Mucosa of stomach (tissue), 1 donor: ENCODE results near the gene ADCYAP1.
"Not testable (repeated sequence)": the region's sequence is repeated elsewhere in the genome, so short reads cannot be mapped to it uniquely, and the experiment has no call there.

Experiments
- H3K27me3 ChIP-seq: one replicate; pipeline ENCODE4 v1.7.0; 2013; ENCODE audit warnings: mild to moderate bottlenecking, low read length; ENCODE audit not compliant: control insufficient read depth, insufficient read depth
- H3K36me3 ChIP-seq: one replicate; pipeline ENCODE4 v1.7.0; 2013; ENCODE audit warnings: low read length; ENCODE audit not compliant: control insufficient read depth, insufficient read depth
- H3K4me1 ChIP-seq: one replicate; pipeline ENCODE4 v1.7.0; 2013; ENCODE audit warnings: mild to moderate bottlenecking, low read length; ENCODE audit not compliant: control insufficient read depth, insufficient read depth
- H3K4me3 ChIP-seq: one replicate; pipeline ENCODE4 v1.7.0; 2013; ENCODE audit warnings: low read length
- H3K9ac ChIP-seq: one replicate; pipeline ENCODE4 v1.7.0; 2013; ENCODE audit warnings: mild to moderate bottlenecking, low read length, moderate library complexity
- H3K9me3 ChIP-seq: one replicate; pipeline ENCODE4 v1.7.0; 2013; ENCODE audit warnings: mild to moderate bottlenecking, low read length, moderate library complexity; ENCODE audit not compliant: control insufficient read depth
- donor health status: Pancreatic carcinoma.

ADCYAP1 gene

DNA sequence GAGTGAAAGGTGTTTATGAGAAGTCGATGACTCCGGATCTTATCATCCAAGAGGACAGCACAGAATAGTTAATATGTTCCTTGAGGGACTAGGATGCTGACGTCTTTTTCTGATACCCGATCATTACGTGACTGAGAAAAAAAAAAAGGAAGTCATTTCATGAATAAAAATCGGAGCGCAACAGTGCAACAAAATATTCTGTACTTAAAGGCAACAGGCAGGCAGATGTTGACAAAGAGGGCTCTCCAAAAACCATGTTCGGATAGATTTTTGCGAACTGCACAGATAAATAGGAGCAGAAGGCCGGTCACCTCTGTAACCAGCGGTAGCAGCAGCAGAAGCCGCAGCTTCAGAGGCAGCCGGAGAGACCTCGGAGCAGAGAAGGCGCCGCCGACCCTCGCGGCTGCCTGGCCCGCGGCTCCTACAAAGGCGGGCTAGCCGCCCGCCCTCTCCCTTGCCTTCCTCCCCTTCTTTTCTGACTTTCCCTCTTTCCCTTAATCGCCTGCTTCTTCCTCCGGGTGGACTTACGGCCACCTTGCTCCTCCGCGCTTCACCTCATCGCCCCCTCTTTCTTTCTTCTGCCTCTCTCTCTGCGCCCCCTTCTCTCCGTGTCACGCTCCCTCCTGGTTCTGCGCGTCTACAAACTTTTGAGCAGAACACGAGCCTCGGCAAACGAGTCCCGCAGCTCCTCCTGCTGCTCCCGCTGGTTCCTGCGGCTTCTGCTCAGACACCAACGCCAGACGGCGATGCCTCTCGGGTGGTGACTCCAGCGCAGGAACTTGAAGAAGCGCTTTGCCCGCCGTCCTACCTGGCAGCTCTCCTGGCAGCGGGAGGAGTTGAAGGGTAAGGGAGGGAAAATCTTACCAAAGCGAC lies at the start of gene ADCYAP1:
Gene ADCYAP1 (plus strand): TSS at position 654 of the 873 bp plus-strand sequence. CDS start 516 bp downstream, outside the sequence.
- Histone ChIP-seq H3K4me1 (peaks cover 9% of the 10 kb centered on the region), H3K4me3 (no peak within 1 kb of the TSS), H3K9me3 (no peaks in the 10 kb centered on the region), H3K9ac (no peak within 1 kb of the TSS), H3K36me3 (no peaks in the 10 kb centered on the region), H3K27me3 (peaks cover 78% of the 10 kb centered on the region)

DNA sequence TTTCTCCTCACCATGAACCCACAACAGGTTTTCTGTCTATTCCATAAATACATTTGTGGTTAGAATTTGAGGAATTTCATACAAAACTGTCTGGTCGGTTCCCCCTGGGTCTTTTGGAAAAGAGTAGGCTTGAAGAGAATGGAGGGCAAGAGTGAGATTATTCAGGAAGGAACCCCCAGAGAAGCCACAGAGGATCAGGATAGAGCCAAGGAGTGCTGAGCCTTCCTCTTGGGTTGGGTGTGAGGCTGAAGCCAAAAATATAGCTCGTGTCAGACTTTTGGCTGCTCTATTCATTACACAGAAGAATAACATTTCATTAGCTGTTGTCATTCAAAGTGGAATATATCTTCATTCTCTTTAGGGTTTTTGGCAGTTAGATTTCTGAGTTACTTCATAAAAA lies 46.7 kb upstream of the ADCYAP1 start:
- Histone ChIP-seq H3K4me1 (no peaks in the 10 kb centered on the region), H3K9me3 (no peaks in the 10 kb centered on the region), H3K36me3 (no peaks in the 10 kb centered on the region), H3K4me3 (no peak overlapping the region), H3K9ac (no peak overlapping the region), H3K27me3 (peaks cover under 1% of the 10 kb centered on the region)

DNA sequence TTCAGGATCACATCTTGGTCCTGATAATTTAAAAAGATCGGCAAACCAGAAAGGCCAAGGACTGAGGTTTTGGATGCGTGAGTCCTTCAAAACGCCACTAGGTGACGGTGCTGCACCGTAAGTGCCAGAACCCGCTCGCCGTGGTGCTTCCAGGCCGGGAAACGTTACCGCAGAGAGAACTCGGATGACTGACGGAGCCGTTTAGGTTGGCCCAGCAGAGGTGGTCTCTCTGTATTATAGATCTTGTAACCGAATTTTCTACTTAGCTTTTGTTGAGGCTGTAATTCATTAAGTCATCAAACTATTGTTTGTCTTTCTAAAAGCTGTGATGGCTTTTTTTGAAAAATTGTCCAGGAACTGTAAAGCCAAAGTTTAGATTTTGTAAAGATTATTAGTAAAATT lies 39.8 kb upstream of the ADCYAP1 start:
- no peak overlapping the region for H3K9ac ChIP-seq
- no peaks in the 10 kb centered on the region for H3K9me3 ChIP-seq
- H3K4me1 ChIP-seq = no peaks in the 10 kb centered on the region
- H3K4me3 ChIP-seq = no peak overlapping the region
- H3K27me3 ChIP-seq = peaks cover 16% of the 10 kb centered on the region
- no peaks in the 10 kb centered on the region for H3K36me3 ChIP-seq

DNA sequence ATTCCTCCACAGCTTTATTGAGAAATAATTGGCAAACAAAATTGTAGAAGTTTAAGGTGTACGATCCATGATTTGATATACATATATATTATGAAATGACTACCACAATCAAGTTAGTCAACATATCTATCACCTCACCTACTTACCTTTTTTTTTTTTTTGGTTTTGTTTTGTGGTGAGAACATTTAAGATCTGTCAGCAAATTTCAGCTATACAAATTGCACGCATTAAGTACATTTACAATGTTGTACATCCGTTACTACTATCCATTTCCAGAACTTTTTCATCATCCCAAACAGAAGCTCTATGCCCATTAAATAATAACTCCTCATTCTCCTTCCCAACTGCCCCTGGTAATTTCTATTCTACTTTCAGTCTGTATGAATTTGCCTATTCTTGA lies 37.4 kb upstream of the ADCYAP1 start:
- Histone ChIP-seq H3K4me3 (no peak overlapping the region), H3K36me3 (no peaks in the 10 kb centered on the region), H3K9ac (no peak overlapping the region), H3K27me3 (peaks cover 16% of the 10 kb centered on the region), H3K9me3 (no peaks in the 10 kb centered on the region), H3K4me1 (no peaks in the 10 kb centered on the region)

DNA sequence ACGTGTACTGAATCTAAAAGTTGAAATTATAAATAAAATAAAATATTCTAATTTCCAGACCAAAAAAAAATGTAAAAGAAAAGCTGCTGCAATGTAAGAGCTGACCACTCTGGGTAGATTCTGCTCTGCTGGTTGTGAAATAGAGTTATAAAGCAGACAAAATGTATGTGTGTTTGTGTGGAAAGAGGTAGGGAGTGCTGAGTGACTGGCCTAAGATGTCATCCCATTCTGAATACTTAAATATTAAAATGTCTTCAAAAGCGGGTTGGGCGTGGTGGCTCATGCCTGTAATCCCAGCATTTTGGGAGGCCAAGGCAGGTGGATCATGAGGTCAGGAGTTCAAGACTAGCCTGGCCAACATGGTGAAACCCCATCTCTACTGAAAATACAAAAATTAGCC lies 31.2 kb upstream of the ADCYAP1 start:
- not testable (repeated sequence) for H3K4me3 ChIP-seq, H3K9ac ChIP-seq, H3K4me1 ChIP-seq, H3K27me3 ChIP-seq, H3K36me3 ChIP-seq, H3K9me3 ChIP-seq

DNA sequence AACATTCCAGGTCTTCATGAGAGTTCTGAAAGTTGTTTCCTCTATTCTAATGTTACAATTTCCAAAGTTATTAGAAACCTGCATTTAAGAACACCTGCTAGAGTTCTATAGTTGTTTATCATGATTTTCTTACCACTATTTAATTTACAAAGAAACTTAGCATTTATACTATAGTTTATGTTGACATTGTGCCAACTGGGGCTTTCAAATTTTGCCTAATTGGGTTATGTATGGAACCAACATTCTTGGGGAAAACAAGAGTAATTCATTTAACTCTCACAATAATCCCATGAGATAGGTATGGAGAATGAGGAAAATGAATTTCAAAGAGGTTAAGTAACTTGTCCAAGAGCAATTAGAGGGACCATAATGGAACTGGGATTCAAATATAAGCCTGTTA lies 28.8 kb upstream of the ADCYAP1 start:
- no peaks in the 10 kb centered on the region for H3K4me1 ChIP-seq
- no peaks in the 10 kb centered on the region for H3K9me3 ChIP-seq
- H3K9ac ChIP-seq = no peak overlapping the region
- H3K4me3 ChIP-seq = no peak overlapping the region
- H3K36me3 ChIP-seq = no peaks in the 10 kb centered on the region
- H3K27me3 ChIP-seq = no peaks in the 10 kb centered on the region

DNA sequence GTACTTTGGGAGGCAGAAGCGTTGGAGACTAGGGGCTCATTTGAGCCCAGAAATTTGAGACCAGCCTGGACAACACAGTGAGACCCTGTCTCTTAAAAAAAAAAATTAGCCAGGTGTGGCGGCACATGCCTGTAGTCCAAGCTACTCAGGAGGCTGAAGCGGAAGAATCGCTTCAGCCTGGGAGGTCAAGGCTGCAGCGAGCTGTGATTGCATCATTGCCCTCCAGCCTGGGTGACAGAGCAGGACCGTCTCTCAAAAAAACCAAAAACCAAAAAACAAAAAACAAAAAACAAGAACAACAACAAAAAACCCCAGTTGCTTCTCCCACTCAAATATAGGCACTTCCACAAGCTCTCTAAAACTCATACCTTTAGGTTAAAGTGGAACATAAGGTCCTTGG lies 27.4 kb upstream of the ADCYAP1 start:
- no peaks in the 10 kb centered on the region for H3K4me1 ChIP-seq
- H3K4me3 ChIP-seq = no peak overlapping the region
- no peaks in the 10 kb centered on the region for H3K27me3 ChIP-seq
- no peaks in the 10 kb centered on the region for H3K36me3 ChIP-seq
- no peak overlapping the region for H3K9ac ChIP-seq
- H3K9me3 ChIP-seq = no peaks in the 10 kb centered on the region

DNA sequence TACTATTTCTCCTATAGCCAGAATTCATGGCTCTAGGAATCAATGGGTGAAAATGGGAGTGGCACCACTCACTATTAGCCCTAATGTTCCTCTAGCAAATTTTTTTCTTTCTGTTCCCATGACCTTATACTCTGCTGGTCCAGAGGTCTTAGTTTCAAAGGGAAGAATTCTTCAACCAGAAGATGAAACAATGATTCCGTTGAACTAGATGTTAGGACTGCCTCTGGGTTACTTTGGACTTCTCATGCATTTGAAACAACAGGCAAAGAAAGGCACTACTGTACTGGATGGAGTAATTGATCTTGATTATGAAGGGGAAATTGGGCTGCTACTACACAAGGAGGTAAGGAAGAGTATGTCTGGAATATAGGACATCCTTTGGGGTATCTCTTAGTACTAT lies 18.6 kb upstream of the ADCYAP1 start:
- Histone ChIP-seq H3K4me3 (no peak overlapping the region), H3K27me3 (no peaks in the 10 kb centered on the region), H3K4me1 (no peaks in the 10 kb centered on the region), H3K36me3 (no peaks in the 10 kb centered on the region), H3K9me3 (no peaks in the 10 kb centered on the region), H3K9ac (no peak overlapping the region)

DNA sequence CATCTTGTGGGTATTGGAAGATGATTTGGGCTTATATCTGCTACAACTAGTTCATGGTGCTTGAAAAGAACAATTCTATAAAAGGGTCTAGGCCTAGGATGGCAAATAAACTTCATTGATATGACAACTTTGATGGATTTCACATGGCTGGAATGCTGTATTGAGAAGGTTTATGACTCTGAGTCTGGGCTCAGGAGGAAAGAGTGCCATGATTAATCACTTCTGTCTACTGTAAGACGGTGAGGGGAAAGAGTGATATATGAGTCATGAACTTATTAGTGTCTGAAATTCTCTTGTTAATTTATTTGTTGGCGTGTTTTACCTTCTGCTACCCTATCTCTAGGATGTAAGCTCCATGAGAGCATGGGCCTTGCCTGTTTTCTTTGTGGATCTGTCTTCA lies 17.0 kb upstream of the ADCYAP1 start:
- H3K4me3 ChIP-seq = no peak overlapping the region
- no peaks in the 10 kb centered on the region for H3K36me3 ChIP-seq
- no peaks in the 10 kb centered on the region for H3K9me3 ChIP-seq
- no peak overlapping the region for H3K9ac ChIP-seq
- H3K27me3 ChIP-seq = no peaks in the 10 kb centered on the region
- no peaks in the 10 kb centered on the region for H3K4me1 ChIP-seq

DNA sequence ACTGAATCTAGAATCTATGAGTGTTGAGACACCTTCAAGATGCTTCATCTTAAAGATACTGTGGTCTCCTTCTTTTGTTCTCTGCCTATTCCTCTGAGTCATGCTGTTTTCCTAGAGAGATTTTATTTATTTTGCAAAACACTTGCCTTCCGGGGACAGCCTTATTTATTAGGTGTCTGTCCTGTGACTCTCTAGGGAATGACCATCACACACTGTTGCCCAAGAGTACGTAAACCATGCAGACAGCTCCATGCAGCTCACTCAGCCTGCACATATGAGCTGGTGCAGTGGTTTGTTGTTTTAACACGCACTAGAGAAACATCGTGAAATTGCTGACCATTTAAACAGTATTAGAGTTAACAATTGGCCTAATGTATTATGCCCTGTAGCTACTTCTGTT lies 12.4 kb upstream of the ADCYAP1 start:
- Histone ChIP-seq H3K4me1 (no peaks in the 10 kb centered on the region), H3K36me3 (no peaks in the 10 kb centered on the region), H3K4me3 (no peak overlapping the region), H3K9ac (no peak overlapping the region), H3K27me3 (no peaks in the 10 kb centered on the region), H3K9me3 (no peaks in the 10 kb centered on the region)

DNA sequence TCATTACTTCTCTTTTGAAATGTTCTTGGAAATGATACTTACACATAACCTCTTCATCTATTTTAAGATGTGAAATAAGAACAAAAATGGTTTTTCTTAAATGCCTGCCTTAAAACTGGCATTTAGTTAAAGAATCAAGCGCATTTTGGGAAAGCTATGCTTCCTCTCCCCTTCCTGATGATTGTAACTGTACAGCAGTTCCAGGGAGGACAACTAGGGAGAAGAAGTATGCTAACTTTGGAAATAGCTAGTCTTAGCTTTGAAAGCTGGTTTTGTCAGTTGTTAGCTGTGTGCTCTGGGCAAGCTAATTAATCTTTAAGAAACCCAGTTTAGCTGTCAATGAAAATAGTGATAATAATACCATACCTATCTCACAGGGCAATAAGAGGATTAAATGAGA lies 8.4 kb upstream of the ADCYAP1 start:
- H3K4me3 ChIP-seq = no peak overlapping the region
- H3K27me3 ChIP-seq = peaks cover under 1% of the 10 kb centered on the region
- no peaks in the 10 kb centered on the region for H3K9me3 ChIP-seq
- H3K4me1 ChIP-seq = no peaks in the 10 kb centered on the region
- no peaks in the 10 kb centered on the region for H3K36me3 ChIP-seq
- no peak overlapping the region for H3K9ac ChIP-seq

DNA sequence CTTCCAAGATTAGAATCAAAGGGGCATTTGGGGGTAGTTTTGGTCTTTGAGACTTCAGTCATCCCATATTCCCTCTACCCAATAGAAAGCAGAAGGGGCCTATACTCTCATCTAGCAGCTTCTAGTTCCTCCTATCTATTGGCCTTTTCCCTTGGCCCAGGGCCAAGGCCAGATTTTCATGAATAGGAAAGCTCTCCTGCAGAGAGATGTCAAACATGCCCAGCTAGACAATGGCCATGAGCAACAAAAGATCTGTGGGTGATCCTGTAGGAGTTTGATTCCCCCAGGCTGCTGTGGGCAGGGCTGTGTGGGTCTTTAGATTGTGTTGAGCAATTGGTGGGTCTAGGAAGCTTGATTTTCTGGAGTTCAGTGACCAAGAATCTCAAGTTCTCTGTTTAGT lies 2.9 kb upstream of the ADCYAP1 start:
- peaks cover 53% of the 10 kb centered on the region for H3K27me3 ChIP-seq
- H3K4me1 ChIP-seq = no peaks in the 10 kb centered on the region

DNA sequence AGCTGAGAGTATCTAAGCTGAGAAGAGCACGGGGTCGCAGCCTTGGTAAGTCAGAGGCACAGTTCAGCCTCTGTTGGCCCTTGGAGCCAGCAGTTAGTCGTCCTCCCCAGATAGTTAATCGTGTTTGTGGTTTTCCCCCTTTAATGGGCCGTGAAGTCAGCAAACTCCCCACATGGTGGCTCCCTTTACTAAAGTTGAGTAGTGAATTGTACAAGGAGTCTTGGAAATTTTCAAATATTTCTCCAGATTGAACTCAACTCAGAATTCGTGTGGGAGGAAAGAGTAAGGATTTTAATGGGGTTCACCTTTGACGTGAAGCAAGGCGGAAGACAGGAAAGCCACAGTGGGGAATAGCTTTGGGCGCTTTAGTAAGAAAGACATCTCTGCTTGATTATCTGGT lies 2.4 kb upstream of the ADCYAP1 start:
- Histone ChIP-seq H3K4me1 (no peaks in the 10 kb centered on the region), H3K9ac (no peak overlapping the region), H3K4me3 (no peak overlapping the region), H3K27me3 (peaks cover 57% of the 10 kb centered on the region), H3K36me3 (no peaks in the 10 kb centered on the region), H3K9me3 (no peaks in the 10 kb centered on the region)

More for the DNA sequence above, 2.9 kb upstream of the ADCYAP1 start:
- Histone ChIP-seq H3K9ac (no peak overlapping the region), H3K9me3 (no peaks in the 10 kb centered on the region), H3K36me3 (no peaks in the 10 kb centered on the region), H3K4me3 (no peak overlapping the region)
